Left forelimb (tissue), 1 donor: Measurements from ENCODE around the gene SCFD2.
"Not testable (repeated sequence)": the region's sequence is repeated elsewhere in the genome, so short reads cannot be mapped to it uniquely, and the experiment has no call there.

ENCODE experiments used
- DNase-seq: peaks from one replicate; pipeline ENCODE4 v3.0.0-alpha.2; 2018; ENCODE audit warnings: low spot score

SCFD2 gene

GRCh38 chr4:53013873-53014775 is 351.7 kb downstream of the SCFD2 start:
- DNase-seq: no peak

- no peak for DNase-seq
Measured at GRCh38 chr4:53012738-53013137, 353.1 kb downstream of the SCFD2 start.

GRCh38 chr4:53011259-53011905 is 354.5 kb downstream of the SCFD2 start:
- DNase-seq: no peak

- DNase-seq: no peak
Measured at GRCh38 chr4:53010318-53010717, 355.5 kb downstream of the SCFD2 start.

- no peak for DNase-seq
Measured at GRCh38 chr4:53009824-53010223, 356.0 kb downstream of the SCFD2 start.

GRCh38 chr4:53007024-53007423 is 358.8 kb downstream of the SCFD2 start:
- no peak for DNase-seq

GRCh38 chr4:53005808-53006207 is 360.1 kb downstream of the SCFD2 start:
- DNase-seq: no peak

- no peak for DNase-seq
Measured at GRCh38 chr4:53005149-53005546, 360.7 kb downstream of the SCFD2 start.

- DNase-seq: no peak
Measured at GRCh38 chr4:53004497-53005148, 361.2 kb downstream of the SCFD2 start.

- DNase-seq: no peak
Measured at GRCh38 chr4:53003959-53004358, 361.9 kb downstream of the SCFD2 start.

- DNase-seq: no peak
Measured at GRCh38 chr4:53000560-53000959, 365.3 kb downstream of the SCFD2 start.

GRCh38 chr4:52999626-53000025 is 366.2 kb downstream of the SCFD2 start:
- no peak for DNase-seq

GRCh38 chr4:52998413-52998812 is 367.4 kb downstream of the SCFD2 start:
- DNase-seq: no peak

- DNase-seq: no peak
Measured at GRCh38 chr4:52997132-52997416, 368.8 kb downstream of the SCFD2 start.

GRCh38 chr4:52996261-52997131 is 369.4 kb downstream of the SCFD2 start:
- DNase-seq: no peak

GRCh38 chr4:52995360-52996030 is 370.4 kb downstream of the SCFD2 start:
- no peak for DNase-seq

GRCh38 chr4:52994567-52994966 is 371.3 kb downstream of the SCFD2 start:
- DNase-seq: no peak

GRCh38 chr4:52993771-52994170 is 372.1 kb downstream of the SCFD2 start:
- no peak for DNase-seq

- not testable (repeated sequence) for DNase-seq
Measured at GRCh38 chr4:52992551-52992950, 373.3 kb downstream of the SCFD2 start.

- no peak for DNase-seq
Measured at GRCh38 chr4:52991472-52991871, 374.4 kb downstream of the SCFD2 start.

- no peak for DNase-seq
Measured at GRCh38 chr4:52990706-52991105, 375.2 kb downstream of the SCFD2 start.

GRCh38 chr4:52989865-52990264 is 376.0 kb downstream of the SCFD2 start:
- no peak for DNase-seq
